ENCODE measurements around the gene PRICKLE2.

DNA sequence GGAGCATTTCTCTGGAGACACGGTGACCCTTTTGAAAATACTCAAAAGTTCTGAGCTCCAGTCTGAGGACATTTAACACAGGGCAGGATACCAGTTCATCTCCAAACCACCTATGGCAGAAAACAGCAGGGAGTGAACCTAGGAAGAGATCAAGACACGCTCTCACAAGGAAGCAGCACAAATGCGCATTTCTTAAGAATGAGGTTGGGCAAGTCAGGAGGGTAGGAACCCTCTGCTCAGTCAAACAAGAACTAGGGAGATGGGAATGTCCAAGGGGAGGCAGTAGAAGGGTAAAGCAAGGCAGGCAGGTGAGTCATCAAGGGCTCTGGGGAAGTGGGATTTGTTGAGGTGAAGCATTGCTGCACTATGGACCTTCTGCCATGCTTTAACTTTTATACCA lies 141.7 kb downstream of the PRICKLE2 start:
- TF ChIP-seq, protein P1, sequence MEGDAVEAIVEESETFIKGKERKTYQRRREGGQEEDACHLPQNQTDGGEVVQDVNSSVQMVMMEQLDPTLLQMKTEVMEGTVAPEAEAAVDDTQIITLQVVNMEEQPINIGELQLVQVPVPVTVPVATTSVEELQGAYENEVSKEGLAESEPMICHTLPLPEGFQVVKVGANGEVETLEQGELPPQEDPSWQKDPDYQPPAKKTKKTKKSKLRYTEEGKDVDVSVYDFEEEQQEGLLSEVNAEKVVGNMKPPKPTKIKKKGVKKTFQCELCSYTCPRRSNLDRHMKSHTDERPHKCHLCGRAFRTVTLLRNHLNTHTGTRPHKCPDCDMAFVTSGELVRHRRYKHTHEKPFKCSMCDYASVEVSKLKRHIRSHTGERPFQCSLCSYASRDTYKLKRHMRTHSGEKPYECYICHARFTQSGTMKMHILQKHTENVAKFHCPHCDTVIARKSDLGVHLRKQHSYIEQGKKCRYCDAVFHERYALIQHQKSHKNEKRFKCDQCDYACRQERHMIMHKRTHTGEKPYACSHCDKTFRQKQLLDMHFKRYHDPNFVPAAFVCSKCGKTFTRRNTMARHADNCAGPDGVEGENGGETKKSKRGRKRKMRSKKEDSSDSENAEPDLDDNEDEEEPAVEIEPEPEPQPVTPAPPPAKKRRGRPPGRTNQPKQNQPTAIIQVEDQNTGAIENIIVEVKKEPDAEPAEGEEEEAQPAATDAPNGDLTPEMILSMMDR (conservative IDR thresholded peaks at IDR 0.05; ENCODE audit: low read depth in 2 of 2), result no peak
- no peak for TF ChIP-seq CREB1 (CRISPR knock-in tag; IDR thresholded peaks at IDR 0.05; ENCODE audit: low read depth)
- no peak for TF ChIP-seq ZNF114 (CRISPR knock-in tag; IDR thresholded peaks at IDR 0.05)
- no peak for TF ChIP-seq EZH2 (IDR thresholded peaks at IDR 0.05; ENCODE audit: low read depth, unreplicated experiment)
- no peak for TF ChIP-seq REST (IDR thresholded peaks at IDR 0.05; ENCODE audit: unreplicated experiment)

Measured in GM23338 (cell line).